NCI-H1417 treated with DMSO at 0.1 percent for 48 hours (cell line): ENCODE data around the gene AFF1.

Experiments used
- DNase-seq: peaks from one replicate; lab custom pipeline; 2025; lab: John Stamatoyannopoulos, UW

AFF1 gene

GRCh38 chr4:87086143-87086805 lies 151.5 kb downstream of the AFF1 start:
- no peak for DNase-seq

- DNase-seq: no peak
Observed at GRCh38 chr4:87087015-87087414, 152.2 kb downstream of the AFF1 start.

GRCh38 chr4:87087420-87087819 lies 152.6 kb downstream of the AFF1 start:
- no peak for DNase-seq

GRCh38 chr4:87088186-87088585 lies 153.4 kb downstream of the AFF1 start:
- no peak for DNase-seq

GRCh38 chr4:87089368-87089767 lies 154.6 kb downstream of the AFF1 start:
- DNase-seq: no peak

- DNase-seq: no peak
Observed at GRCh38 chr4:87090305-87090704, 155.5 kb downstream of the AFF1 start.

GRCh38 chr4:87092389-87093141 lies 157.8 kb downstream of the AFF1 start:
- DNase-seq: no peak

- no peak for DNase-seq
Observed at GRCh38 chr4:87093443-87094123, 158.8 kb downstream of the AFF1 start.

GRCh38 chr4:87097075-87097474 lies 162.3 kb downstream of the AFF1 start:
- no peak for DNase-seq

- no peak for DNase-seq
Observed at GRCh38 chr4:87100168-87100567, 165.4 kb downstream of the AFF1 start.

GRCh38 chr4:87101543-87102199 lies 166.9 kb downstream of the AFF1 start:
- DNase-seq: no peak

GRCh38 chr4:87103086-87103485 lies 168.3 kb downstream of the AFF1 start:
- no peak for DNase-seq

GRCh38 chr4:87103691-87104187 lies 168.9 kb downstream of the AFF1 start:
- no peak for DNase-seq

GRCh38 chr4:87105101-87105845 lies 170.5 kb downstream of the AFF1 start:
- DNase-seq: no peak

- no peak for DNase-seq
Observed at GRCh38 chr4:87108142-87108546, 173.3 kb downstream of the AFF1 start.

GRCh38 chr4:87109121-87109520 lies 174.3 kb downstream of the AFF1 start:
- no peak for DNase-seq

- no peak for DNase-seq
Observed at GRCh38 chr4:87109945-87110344, 175.1 kb downstream of the AFF1 start.

GRCh38 chr4:87112063-87112462 lies 177.3 kb downstream of the AFF1 start:
- DNase-seq: no peak

GRCh38 chr4:87114245-87115062 lies 179.6 kb downstream of the AFF1 start:
- no peak for DNase-seq

- no peak for DNase-seq
Observed at GRCh38 chr4:87116231-87116630, 181.4 kb downstream of the AFF1 start.
